BE2C (cell line): Measurements from ENCODE around the gene WNT3.
"Not testable (repeated sequence)": the region's sequence is repeated elsewhere in the genome, so short reads cannot be mapped to it uniquely, and the experiment has no call there.

Experiments
- DNase-seq: peaks from one replicate; pipeline ENCODE4 v3.0.0-alpha.2; 2020
- H3K27me3 ChIP-seq: fragments of 250-450 bp; sonication (Bioruptor Pico); 2 replicates; pipeline ENCODE4 v1.5.1; 2020; ENCODE audit warnings: mild to moderate bottlenecking
- H3K36me3 ChIP-seq: fragments of 250-450 bp; sonication (Bioruptor Pico); 2 replicates; pipeline ENCODE4 v1.5.1; 2020; ENCODE audit warnings: mild to moderate bottlenecking
- H3K4me1 ChIP-seq: fragments of 250-450 bp; sonication (Bioruptor Pico); 2 replicates; pipeline ENCODE4 v1.5.1; 2020
- H3K4me3 ChIP-seq: 2 replicates; pipeline ENCODE4 v1.5.1; 2011; ENCODE audit warnings: low read depth, low read length
- H3K9me3 ChIP-seq: fragments of 250-450 bp; sonication (Bioruptor Pico); 2 replicates; pipeline ENCODE4 v1.5.1; 2020
- TF ChIP-seq, protein P1 (sequence below): IDR thresholded peaks from 2 replicates; pipeline ENCODE4 v1.5.1; 2012; ENCODE audit warnings: mild to moderate bottlenecking, low read depth, low read length

WNT3 gene

DNA sequence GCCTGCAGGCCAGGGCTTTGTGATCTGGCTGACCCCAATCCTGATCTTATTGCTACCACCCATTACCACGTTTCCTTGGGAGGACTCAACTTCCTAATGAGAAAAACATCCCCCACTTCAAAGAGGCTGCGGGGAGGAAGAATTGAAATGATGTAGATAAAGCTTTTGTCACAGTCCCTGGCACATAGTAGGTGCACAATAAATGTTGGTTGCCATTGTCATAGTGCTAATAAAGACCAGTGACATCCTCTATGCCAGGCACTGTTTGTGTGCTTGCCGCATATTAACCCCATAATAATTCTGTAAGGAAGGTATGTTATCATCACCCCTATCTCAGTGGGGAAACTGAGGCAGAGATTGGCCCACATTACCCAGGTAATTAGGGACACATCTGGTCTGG is 22.4 kb downstream of the WNT3 start:
- no peak for DNase-seq
- Histone ChIP-seq H3K9me3 (no peaks in the 10 kb centered on the region), H3K4me3 (no peak overlapping the region), H3K4me1 (no peaks in the 10 kb centered on the region), H3K27me3 (no peaks in the 10 kb centered on the region), H3K36me3 (no peaks in the 10 kb centered on the region)
- TF ChIP-seq, protein P1, sequence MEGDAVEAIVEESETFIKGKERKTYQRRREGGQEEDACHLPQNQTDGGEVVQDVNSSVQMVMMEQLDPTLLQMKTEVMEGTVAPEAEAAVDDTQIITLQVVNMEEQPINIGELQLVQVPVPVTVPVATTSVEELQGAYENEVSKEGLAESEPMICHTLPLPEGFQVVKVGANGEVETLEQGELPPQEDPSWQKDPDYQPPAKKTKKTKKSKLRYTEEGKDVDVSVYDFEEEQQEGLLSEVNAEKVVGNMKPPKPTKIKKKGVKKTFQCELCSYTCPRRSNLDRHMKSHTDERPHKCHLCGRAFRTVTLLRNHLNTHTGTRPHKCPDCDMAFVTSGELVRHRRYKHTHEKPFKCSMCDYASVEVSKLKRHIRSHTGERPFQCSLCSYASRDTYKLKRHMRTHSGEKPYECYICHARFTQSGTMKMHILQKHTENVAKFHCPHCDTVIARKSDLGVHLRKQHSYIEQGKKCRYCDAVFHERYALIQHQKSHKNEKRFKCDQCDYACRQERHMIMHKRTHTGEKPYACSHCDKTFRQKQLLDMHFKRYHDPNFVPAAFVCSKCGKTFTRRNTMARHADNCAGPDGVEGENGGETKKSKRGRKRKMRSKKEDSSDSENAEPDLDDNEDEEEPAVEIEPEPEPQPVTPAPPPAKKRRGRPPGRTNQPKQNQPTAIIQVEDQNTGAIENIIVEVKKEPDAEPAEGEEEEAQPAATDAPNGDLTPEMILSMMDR, result no peak

DNA sequence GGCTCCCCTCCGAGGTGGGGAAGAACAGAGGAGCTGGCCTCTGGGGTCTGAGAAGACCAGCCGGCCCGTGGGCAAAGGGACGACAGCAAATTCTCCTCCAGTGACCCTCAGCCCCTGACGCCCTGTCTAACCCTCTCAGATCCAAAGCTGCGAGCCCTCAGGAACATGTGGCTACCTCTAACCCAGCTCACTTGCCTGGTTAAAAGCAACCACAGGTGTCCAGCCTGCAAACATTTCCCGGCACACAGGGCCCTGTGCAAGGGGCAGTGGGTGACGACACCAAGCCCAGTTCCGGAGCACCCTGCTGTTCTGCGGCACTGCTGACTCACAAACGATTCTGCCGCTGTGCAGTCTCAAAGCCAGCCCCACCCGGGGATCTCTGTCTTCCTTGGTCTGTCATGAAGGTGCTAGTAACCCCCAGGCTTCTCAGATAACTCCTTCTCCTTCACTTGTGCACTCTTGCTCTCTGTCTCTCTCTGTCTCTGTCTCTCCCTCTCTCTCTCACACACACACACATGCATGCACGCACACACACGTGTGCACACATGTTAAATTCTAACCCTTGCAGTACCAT is 23.0 kb downstream of the WNT3 start:
- Histone ChIP-seq H3K27me3 (no peaks in the 10 kb centered on the region), H3K4me1 (no peaks in the 10 kb centered on the region), H3K36me3 (no peaks in the 10 kb centered on the region), H3K4me3 (no peak overlapping the region), H3K9me3 (no peaks in the 10 kb centered on the region)
- DNase-seq, result no peak
- TF ChIP-seq, protein P1, result no peak

DNA sequence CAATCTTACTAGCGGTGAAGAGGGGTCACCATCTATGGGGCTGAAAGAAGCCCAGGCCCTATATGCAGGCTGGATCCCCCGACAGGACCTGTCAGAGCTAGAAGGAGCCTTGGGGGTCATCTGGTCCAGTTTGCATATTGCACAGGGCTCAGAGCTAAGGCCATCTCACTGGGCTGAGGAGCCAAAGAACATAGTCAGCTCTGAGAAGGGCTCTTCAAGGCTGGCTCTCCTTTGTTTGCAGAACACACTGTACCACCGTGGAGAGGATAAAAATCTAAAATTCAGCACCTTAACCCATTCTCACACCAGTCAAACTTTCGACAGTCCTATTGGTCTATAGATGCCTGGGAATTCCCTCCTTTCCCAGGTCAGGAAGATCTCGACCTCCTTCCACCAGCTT is 24.2 kb downstream of the WNT3 start:
- H3K4me1 ChIP-seq, result no peaks in the 10 kb centered on the region
- no peaks in the 10 kb centered on the region for H3K36me3 ChIP-seq
- no peak overlapping the region for H3K4me3 ChIP-seq
- H3K9me3 ChIP-seq, result no peaks in the 10 kb centered on the region
- TF ChIP-seq, protein P1, result no peak
- DNase-seq, result no peak
- H3K27me3 ChIP-seq, result no peaks in the 10 kb centered on the region

DNA sequence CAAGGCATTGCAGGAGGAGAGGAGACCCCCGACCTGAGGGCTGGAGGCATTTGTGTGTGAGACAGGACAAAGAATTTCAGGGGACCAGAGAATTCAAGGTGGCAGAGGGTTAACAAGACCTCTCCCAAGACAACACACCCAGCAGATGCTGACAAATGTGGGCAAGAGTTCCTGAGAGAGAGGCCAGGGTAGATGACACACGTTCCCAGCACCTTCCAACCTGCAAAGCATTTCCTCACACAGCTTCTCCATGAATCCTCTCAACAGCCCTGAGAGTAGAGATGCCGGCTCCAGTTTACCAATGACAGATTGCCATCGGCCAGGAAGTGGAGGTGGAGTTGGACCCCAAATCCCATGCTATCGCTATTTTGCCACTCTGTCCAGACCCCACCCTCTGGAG is 25.0 kb downstream of the WNT3 start:
- TF ChIP-seq, protein P1, result no peak
- Histone ChIP-seq H3K4me1 (no peaks in the 10 kb centered on the region), H3K9me3 (no peaks in the 10 kb centered on the region), H3K27me3 (no peaks in the 10 kb centered on the region), H3K36me3 (no peaks in the 10 kb centered on the region), H3K4me3 (no peak overlapping the region)
- no peak for DNase-seq

DNA sequence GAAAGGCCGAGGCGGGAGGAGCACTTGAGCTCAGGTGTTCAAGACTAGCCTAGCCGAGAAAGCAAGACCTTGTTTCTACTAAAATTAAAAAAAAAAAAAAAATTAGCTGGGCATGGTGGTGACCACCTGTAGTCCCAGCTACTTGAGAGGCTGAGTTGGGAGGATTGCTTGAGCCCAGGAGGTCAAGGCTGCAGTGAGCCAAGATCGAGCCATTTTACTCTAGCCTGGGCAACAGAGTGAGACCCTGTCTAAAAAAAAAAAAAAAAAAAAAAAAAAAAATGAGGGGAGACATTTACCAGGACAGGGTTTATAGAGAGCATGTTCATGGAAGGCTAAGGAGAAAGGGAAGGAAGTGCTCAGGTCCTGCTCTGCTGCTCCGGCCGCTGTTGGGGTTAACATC is 25.5 kb downstream of the WNT3 start:
- not testable (repeated sequence) for H3K27me3 ChIP-seq, DNase-seq

DNA sequence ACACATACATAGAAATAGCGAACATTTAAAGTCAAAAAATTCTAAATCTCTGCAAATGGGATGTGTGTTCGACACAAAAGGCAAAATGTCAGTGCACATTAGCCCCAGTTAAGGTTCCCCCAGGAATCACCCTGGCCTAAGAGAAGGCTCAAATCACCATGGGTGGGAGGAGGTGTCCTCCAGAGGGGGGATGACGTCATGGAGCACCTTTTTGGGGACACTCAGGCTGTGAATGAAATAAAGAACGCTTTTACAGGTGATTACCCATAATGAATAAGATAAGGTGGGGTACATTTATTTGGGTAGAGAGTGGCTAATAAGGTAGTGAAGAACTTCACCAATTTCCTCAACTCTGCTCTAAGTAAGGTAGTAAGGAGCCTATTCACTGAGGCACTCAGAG is 26.4 kb downstream of the WNT3 start:
- H3K9me3 ChIP-seq, result no peaks in the 10 kb centered on the region
- DNase-seq, result no peak
- TF ChIP-seq, protein P1, result no peak
- no peak overlapping the region for H3K4me3 ChIP-seq
- H3K27me3 ChIP-seq, result no peaks in the 10 kb centered on the region
- no peaks in the 10 kb centered on the region for H3K36me3 ChIP-seq
- H3K4me1 ChIP-seq, result no peaks in the 10 kb centered on the region

More for the DNA sequence above, 25.5 kb downstream of the WNT3 start:
- not testable (repeated sequence) for H3K9me3 ChIP-seq, H3K36me3 ChIP-seq, H3K4me1 ChIP-seq, H3K4me3 ChIP-seq

DNA sequence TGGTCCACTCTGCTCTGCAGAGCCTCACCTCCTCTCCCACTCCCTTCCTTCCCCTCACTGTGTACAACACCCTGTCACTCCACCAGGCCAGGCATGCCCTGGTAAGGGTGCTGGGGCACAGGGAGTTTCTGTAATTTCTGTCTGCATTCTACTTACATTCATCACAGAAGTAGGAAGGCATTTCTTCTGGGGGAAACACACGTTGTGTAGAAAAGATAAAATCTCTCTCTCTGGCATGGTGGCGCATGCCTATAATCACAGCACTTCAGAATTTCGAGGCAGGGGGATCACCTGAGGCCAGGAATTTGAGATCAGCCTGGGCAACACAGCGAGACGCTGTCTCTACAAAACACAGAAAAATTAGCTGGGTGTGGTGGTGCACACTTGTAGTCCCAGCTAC is 27.0 kb downstream of the WNT3 start:
- H3K4me1 ChIP-seq, result no peaks in the 10 kb centered on the region
- H3K4me3 ChIP-seq, result no peak overlapping the region
- H3K36me3 ChIP-seq, result no peaks in the 10 kb centered on the region
- H3K9me3 ChIP-seq, result no peaks in the 10 kb centered on the region
- no peak for DNase-seq
- H3K27me3 ChIP-seq, result no peaks in the 10 kb centered on the region
- TF ChIP-seq, protein P1, result no peak
